HG03460 (cell line): ENCODE results near the gene TOR1AIP2.
A peak's percentile ranks its signal among the peaks of the same experiment; 100 is the strongest.
"Not testable (repeated sequence)": the region's sequence is repeated elsewhere in the genome, so short reads cannot be mapped to it uniquely, and the experiment has no call there.

Experiments
- ATAC-seq: cut with Tn5 transposase; IDR thresholded peaks from one replicate; pipeline ENCODE4 v1.9.1; 2021; ENCODE audit not compliant: unreplicated experiment

The TOR1AIP2 gene

DNA sequence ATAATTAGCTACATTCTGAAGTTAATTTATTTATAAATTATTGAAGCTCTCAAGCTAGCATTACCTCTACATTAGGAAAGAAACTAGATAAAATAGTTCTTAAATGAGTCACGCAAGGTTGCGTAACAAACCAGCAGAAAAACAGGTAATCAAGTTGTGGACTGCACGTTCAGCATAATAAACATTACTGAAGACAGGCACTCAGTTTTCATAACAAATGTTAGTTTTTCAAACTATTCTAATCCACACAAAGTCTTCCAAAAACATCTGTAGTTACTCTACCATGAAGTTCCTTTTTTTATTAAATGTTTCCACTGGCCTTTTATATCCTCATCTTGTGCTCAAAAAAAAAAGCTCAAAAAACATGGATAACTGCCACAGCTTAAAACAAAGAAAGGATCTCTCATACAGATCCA, 1.3 kb downstream of the TOR1AIP2 start:
- no peak for ATAC-seq

DNA sequence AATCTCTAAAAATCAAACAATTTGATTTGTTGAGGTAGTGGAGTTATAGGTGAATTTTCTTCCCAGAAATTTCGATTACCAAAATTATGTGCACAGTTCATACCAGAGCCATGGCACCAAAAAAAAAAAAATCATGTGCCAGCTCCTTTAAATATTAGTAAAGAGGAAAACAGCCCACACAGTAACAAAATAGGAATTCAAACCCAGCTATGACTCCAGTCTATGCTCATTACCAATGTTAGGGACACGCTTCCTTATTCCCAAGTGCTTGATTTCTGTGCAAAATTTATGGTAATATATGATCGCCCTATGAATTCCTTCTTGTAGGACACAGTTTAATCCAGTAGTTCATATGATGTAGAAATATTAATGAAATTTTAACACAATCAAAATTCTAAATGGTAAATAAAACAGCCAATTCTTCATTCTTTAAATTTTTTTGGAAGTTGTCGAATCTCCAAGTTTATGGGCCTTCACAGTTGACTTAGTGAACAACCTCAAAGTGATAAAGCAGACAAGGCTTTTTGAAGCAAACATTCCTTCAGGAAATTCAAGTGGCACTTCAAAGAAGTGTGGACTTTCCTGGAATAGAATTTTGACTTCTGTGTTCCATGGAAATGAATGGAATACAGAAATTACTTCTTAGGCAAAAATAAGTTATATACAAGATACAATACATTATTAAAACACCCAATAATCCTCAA, 1.9 kb downstream of the TOR1AIP2 start:
- ATAC-seq = no peak

DNA sequence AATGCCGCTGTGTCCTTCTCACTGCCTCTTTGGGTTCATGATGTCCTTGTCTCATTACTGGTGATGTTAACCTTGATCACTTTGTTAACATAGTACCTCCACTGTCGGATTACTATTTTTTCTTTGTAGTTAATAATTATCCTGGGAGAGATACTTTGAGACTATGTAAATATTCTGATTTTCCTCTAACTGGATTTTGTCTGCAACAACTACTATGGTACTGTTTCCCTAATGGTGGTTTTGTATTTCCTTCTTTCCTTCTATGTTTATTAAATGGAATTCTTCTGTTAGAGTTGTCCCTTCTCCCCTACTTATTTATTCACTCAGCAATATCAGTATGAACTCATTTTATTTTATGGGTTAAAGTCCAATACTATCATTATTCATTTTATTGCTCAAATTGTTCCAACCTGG, 4.2 kb downstream of the TOR1AIP2 start:
- no peak for ATAC-seq

DNA sequence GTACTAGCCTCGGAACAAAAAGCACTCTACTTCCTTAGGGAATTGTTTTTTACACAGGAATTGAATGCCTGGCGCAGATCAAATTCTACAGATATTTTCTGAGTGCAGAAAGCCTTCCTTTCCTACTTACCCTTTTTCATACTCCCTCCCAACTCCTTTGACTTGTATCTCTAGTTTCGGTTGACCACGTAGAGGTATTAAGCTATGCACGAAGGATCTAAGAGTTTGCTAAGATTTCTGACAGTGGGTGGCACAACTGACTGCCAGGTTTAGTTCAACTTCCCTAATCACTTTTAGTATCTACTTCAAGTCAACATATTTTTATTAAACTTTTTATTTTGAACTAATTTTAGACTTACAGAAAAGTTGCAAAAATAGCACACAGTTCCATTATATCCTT, 5.0 kb downstream of the TOR1AIP2 start:
- no peak for ATAC-seq

DNA sequence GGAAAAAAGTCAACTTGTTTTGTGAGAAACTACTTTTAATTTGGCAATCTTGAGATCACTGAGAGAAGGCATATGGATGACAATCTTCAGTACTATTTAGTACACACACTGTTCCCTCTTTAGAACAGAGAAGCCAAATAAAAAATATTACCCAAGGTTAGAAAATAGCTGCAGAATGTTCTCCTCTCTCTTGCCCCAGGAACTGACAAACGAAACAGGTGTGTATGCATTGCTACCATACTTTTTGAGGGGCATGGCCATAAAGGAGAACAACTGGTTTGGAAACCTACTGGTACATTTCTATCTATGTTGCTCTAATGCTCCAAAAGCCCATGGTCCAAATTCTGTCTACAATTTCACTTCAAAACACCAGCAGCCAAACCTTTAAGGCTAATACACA, 5.7 kb downstream of the TOR1AIP2 start:
- ATAC-seq = no peak

DNA sequence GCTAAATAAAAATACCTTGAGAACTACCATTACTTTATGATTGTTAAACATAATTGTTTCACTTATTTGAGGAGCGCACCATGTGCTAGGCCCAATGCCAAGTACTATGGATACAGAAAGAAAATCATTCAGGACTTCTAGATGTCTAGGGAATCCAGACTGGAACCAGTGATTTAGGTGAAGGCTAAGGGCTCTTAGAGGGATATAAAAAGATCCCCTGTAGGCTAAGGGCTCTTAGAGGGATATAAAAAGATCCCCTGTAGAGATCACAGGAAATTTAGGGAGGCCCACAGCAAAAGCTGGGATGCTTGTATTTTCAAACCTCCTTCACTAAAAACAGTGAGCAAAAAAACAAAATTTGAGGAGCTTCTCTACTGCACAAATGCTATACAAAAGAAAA, 6.7 kb downstream of the TOR1AIP2 start:
- no peak for ATAC-seq

DNA sequence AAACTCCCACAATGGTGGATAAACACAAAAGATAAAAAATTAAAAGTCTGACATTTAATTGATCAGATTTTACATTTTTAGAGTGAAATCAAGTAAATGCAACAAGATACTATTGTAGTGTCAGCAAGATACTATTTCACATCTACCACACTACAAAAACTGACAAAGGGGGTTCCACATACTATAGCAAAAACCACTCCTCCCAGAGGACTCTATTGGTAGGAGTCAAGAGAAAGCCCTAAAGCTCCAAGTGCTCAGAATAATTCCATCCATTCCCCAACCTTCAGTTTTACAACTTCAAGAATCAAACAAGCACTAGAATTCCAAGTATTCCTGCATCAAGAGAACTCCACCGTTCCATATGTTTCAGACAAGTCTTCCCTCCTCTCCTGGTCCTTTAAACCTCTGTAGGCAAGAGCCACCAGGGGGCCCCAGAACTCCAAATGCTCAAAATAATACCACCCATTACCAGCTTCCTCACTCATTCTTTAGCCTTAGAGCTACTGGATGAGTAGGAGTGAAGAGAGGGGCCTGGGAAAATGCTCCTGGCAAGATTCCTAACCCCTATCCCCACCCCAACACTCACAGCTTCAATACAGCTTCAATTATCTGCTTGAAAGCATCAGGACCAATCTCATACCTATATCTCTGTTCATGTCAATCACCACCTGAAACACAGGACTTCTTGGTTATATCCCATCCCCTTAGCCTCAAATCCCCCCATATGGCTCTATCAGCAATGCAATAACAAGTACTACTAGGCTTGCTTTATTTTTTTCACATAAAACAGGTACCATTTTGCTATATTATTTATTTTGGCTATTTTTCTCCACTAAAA, 9.9 kb downstream of the TOR1AIP2 start:
- ATAC-seq = peak; percentile 71

DNA sequence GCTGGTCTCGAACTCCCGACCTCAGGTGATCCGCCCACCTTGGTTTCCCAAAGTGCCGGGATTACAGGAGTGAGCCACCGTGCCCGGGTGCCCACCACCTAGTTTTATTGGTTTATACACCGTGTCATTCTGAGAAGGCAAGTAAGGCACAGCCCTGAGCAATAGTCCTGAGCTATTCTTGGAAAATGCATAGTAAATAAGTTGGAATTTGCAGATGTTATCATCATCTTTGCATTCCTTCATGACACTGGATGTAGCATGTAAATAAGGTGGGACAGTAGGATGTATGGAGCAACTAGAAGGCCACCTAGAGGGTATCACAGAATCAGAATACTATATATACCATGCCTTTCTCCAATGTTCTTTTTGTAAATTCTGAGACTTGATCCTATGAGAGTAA, 11.0 kb downstream of the TOR1AIP2 start:
- ATAC-seq = no peak

DNA sequence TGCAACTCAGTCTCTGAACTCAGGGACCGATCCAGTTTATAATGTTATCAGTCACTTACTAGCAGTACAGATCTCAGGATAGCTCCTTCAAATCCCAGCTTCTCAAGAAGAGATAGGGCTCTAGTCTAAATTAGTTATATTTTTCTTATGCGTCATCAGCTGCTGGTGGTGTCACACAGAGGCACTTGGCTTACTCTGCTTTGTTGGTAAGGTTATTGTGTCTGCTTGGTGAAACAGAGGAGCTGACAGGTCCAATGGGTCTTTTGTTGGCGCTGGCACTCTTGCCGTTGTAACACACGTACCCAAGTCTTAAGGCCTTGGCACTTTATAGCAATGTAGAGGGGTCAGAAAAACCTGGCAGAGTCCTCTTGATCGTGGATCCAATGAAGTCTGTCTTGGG, 12.2 kb downstream of the TOR1AIP2 start:
- ATAC-seq = no peak

DNA sequence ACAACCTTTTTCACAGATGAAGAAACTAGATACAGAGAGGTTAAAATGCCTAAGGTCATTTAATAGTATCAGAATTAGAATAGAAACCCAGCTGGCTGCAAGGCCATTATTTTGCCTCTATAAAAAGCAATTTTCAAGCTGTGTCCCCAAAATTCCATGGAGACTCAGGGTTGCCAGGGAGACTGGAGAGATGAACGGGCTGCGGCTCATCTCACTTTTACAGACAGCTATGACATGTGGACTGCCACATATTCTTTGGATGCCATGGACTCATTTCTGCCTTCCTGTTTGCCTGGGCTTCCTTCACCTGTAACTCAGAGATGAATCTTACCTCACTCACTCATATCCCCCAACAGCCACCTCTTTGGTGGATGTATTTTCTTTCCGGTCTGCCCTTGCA, 17.0 kb downstream of the TOR1AIP2 start:
- ATAC-seq = no peak

DNA sequence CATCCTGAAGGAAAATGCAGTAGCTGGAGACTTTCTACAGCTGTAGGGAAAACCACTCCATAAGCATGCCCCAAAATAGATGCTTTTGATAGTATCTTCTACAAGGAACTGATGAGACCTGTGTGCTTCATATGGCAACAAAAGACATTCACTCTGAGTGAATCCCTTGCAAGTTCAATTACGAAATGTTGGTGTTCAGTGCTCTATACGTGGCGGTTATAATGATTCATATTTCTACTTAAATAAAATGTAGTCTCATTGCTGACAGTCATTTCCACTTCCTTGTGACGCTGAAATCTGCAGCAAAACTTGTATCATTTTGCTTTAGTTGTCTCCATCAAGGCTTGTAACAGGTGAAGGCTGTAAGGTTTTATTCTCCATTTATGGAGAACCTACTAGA, 20.6 kb downstream of the TOR1AIP2 start:
- no peak for ATAC-seq

DNA sequence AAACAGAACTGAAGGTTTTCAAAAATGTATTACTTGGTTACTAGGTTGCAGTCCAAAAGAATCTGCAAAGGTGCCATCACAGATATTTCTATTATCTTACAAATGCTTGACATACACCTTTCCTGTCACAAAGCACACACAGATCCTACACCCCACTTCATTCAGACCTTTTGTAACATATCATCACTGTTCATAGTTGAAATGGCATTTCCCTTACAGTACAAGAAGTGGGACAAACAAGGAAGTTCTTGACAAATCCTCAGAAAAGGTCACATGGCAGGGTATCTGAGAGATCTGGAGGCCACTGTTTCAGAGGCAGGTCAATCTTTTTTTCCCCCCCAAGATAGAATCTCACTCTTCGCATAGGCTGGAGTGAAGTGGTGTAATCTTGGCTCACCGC, 21.3 kb downstream of the TOR1AIP2 start:
- no peak for ATAC-seq

DNA sequence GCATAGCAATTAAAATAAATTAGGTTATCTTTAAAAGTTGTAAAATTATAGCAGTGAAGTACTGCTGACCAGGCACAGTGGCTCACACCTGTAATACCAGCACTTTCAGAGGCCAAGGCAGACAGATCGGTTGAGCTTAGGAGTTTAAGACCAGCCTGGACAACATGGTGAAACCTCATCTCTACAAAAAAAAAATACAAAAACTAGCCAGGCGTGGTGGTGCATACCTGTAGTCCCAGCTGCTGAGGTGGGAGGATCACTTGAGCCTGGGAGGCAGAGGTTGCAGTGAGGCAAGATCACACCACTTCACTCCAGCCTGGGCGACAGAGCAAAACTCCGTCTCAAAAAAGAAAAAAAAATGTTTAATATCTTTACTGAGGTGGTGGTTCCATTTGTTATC, 21.8 kb downstream of the TOR1AIP2 start:
- ATAC-seq = not testable (repeated sequence)

DNA sequence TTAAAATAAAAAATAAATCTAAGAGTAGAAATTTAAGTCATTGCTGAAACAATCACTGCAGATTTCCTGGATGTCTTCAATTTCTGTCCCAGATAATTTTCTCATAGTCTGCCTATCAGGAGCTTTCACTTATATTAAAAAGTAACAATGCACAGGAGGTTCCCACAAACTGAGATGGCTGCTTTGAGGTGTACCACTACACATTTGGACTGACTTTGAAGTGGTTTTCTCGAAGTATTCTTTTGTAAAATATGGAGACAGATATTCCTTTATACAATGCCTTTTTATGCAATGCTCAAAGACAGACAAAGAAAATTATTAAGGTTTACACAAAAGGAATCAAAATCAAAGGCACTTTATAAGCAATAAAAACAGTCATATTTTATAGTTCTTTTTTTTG, 24.5 kb downstream of the TOR1AIP2 start:
- ATAC-seq = no peak

DNA sequence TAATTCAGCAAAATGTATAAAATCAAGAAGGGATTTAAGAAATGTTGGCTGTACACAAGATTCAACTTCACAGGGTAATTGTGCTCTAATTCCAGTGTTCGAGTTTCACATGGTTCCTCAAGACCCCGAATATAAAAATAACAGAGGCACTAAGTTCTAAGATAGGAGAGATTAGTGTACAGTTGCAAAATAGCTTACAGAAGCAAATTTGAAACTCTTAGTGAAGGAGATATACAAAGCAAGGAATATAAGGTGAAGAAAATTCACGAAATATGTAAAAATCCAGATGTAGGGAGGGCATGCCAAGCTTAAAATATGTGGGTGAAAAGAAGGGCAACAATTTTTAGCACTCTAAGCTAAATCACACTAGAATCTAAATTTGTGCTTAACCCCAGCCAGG, 29.4 kb downstream of the TOR1AIP2 start:
- ATAC-seq = no peak

DNA sequence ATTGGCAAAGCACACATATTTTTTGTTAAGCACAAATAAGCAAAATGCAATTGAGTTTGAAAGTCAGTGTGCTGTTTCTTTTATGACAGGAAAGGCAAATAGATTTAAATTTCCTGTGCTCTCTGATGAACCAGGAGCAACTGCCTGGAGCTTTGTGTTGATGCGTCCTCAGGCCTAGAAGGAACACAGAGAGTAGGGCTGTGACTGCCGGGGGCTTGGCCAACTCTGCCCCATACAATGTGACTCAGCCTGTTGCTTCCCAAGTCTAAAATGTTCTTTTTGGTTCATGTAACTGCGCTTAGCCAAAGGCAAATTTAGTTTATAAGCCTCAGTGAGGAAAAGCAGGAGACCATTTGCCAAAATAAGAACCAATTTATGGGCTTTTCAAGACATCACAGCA, 37.5 kb downstream of the TOR1AIP2 start:
- ATAC-seq = no peak

DNA sequence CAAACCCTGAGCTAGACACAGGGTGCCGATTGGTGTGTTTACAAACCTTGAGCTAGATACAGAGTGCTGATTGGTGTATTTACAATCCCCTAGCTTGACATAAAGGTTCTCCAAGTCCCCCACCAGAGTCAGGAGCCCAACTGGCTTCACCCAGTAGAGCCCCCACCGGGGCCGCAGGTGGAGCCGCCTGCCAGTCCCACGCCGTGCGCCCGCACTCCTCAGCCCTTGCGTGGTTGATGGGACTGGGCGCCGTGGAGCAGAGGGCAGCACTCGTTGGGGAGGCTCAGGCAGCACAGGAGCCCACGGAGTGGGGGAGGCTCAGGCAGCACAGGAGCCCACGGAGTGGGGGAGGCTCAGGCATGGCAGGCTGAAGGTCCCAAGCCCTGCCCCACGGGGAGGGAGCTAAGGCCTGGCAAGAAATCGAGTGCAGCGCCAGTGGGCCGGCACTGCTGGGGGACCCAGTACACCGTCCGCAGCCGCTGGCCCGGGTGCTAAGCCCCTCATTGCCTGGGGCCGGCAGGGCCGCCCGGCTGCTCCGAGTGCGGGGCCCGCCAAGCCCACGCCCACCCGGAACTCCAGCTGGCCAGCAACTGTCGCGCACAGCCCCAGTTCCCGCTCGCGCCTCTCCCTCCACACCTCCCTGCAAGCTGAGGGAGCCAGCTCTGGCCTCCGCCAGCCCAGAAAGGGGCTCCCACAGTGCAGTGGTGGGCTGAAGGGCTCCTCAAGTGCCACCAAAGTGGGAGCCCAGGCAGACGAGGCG, 40.7 kb downstream of the TOR1AIP2 start:
- not testable (repeated sequence) for ATAC-seq

DNA sequence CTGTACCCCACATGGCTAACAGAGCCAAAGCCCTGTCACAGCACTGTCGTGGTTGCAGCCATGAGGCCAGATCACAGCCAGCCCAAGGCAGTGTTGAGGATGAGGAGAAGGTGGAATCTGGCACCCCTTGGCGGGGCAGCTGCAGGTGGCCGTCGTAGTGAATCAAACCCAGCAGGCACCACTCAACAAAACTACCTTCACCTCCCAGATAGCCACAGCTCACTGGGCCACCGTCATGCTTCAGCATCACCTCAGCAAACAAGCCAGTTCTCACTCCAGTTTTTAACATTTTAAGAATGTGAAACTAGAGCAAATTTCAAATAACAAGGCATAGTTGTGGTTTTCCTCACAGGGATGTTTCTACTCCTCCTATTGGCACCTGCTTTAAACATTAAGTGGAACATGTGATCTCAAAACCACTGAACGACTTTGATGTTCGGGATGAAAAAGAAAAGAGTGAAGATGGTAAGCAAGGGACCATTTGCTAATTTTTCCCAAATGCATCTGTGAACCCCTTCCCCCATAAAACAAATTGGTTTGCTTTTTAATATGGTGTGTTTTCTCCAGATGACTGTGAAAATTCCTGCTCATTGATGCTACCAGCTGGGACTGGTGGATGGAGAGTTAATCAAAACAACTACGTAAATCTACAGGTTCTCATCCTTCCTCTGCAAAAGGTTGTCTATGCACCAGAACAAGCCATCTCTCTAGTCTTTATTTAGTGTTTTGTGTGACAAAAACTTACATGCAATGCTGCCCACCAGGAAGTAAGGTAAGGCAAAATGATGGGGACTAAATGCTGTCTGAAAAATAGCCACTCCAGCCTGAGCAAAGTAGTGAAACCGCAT, 45.5 kb downstream of the TOR1AIP2 start:
- no peak for ATAC-seq

DNA sequence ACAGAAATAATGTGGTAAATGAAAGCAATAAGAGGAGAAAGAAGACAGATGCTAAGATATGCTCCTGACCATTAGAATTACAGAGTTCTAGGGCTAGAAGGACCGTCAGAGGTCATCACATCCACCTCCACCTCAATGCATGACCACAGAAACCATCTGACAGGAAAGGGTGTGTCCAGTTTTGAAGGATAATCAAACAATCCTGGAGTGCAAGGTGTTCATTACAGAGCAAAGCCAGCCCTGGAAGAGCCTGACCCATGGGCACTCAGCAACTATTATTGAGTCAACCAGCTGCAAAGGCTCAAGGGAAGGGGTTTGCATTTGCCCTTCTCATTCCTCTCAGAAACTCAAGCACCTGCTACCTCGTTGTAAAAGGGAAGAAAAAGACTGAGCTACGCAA, 46.4 kb downstream of the TOR1AIP2 start:
- ATAC-seq = no peak

DNA sequence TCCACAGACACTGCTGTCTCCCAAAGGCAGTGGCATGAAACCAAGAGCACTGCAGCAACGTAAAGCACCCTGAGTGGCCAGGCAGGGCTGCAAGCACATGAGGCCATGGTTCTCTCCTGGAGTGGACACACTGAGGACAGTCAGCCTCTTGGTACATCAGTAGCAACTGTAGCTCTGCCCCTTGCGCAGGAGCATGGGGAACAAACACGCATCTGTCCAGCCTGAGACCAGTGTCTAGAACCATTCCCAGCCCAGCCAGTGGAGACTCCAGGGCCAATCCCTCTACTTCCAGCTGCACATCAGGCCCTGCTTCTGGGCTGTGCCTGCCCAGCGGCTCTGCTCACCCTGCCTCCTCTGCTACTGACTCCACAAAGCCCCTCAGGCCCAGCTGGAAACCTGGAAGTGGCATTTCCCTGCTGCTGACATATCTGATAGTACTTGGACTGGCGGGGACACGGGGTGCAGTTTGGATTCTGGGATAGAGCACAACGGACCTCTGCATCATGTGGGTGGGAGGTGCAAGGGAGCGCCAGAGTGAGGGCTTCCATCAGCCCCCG, 49.0 kb downstream of the TOR1AIP2 start:
- ATAC-seq = no peak
